ENCODE measurements around the gene THOC2.

The THOC2 gene

GRCh38 chrX:123561439-123562215 lies 171.2 kb downstream of the THOC2 start:
- H3K27me3 ChIP-seq (ENCODE audit: control insufficient read depth, insufficient read depth, low read length) = no peaks in the 10 kb centered on the region
- no peaks in the 10 kb centered on the region for H3K9me3 ChIP-seq (ENCODE audit: control insufficient read depth, insufficient read depth, low read length)
- no peaks in the 10 kb centered on the region for H3K36me3 ChIP-seq (ENCODE audit: control insufficient read depth, insufficient read depth, low read length)
- no peak overlapping the region for H3K4me3 ChIP-seq (ENCODE audit: low read depth, low read length)
- no peaks in the 10 kb centered on the region for H3K4me1 ChIP-seq (ENCODE audit: control insufficient read depth, insufficient read depth, low read length)
- H3K9ac ChIP-seq (ENCODE audit: low read depth, low read length) = no peak overlapping the region

- Histone ChIP-seq H3K4me1 (ENCODE audit: control insufficient read depth, insufficient read depth, low read length) (no peaks in the 10 kb centered on the region), H3K9ac (ENCODE audit: low read depth, low read length) (no peak overlapping the region), H3K9me3 (ENCODE audit: control insufficient read depth, insufficient read depth, low read length) (no peaks in the 10 kb centered on the region), H3K27me3 (ENCODE audit: control insufficient read depth, insufficient read depth, low read length) (no peaks in the 10 kb centered on the region), H3K4me3 (ENCODE audit: low read depth, low read length) (no peak overlapping the region), H3K36me3 (ENCODE audit: control insufficient read depth, insufficient read depth, low read length) (no peaks in the 10 kb centered on the region)
These were observed 182.0 kb downstream of the THOC2 start for GRCh38 chrX:123550829-123551228.

All from iPS-15b (cell line).